NCI-H187 (cell line): ENCODE results near the gene TSPAN31.
"Not testable (repeated sequence)": the region's sequence is repeated elsewhere in the genome, so short reads cannot be mapped to it uniquely, and the experiment has no call there.

Experiments
- DNase-seq, 2 experiments: peaks; one replicate each; lab custom pipeline; 2025; lab: John Stamatoyannopoulos, UW

TSPAN31 gene, protein sequence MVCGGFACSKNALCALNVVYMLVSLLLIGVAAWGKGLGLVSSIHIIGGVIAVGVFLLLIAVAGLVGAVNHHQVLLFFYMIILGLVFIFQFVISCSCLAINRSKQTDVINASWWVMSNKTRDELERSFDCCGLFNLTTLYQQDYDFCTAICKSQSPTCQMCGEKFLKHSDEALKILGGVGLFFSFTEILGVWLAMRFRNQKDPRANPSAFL

GRCh38 chr12:57744777-57745484 is at the start of gene TSPAN31:
Gene TSPAN31, plus strand, starts transcription at chr12:57745039. Its CDS starts 116 bp downstream, at chr12:57745155.
- DNase-seq, result peak; percentile 65 to 68

GRCh38 chr12:57695770-57696432 is 48.9 kb upstream of the TSPAN31 start:
- no peak for DNase-seq

GRCh38 chr12:57697076-57697475 is 47.8 kb upstream of the TSPAN31 start:
- DNase-seq, result no peak

DNA sequence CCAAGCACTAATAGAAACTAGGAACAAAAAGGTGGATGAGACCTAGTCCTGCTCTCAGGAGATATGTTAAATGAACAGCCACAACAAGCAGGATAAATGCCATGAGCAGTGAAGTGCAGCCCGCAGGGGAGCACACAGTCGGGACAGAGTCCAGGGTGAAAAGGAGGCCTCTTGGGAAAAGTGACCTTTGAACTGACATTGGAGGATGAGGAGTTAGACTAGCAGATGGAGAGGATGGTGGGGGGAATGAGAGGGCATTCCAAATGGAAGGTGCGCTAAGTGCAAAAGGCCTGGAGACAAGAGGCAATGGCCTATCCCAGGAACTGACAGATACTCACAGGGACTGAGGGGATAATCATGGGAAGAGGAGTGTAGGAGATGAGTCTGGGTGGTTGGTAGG is 46.4 kb upstream of the TSPAN31 start:
- DNase-seq, result no peak

GRCh38 chr12:57700317-57700716 is 44.5 kb upstream of the TSPAN31 start:
- DNase-seq, result no peak

GRCh38 chr12:57707250-57707649 is 37.6 kb upstream of the TSPAN31 start:
- no peak for DNase-seq

- no peak for DNase-seq
Observed at GRCh38 chr12:57708296-57708695, 36.5 kb upstream of the TSPAN31 start.

- DNase-seq, result no peak
Observed at GRCh38 chr12:57712701-57713100, 32.1 kb upstream of the TSPAN31 start.

DNA sequence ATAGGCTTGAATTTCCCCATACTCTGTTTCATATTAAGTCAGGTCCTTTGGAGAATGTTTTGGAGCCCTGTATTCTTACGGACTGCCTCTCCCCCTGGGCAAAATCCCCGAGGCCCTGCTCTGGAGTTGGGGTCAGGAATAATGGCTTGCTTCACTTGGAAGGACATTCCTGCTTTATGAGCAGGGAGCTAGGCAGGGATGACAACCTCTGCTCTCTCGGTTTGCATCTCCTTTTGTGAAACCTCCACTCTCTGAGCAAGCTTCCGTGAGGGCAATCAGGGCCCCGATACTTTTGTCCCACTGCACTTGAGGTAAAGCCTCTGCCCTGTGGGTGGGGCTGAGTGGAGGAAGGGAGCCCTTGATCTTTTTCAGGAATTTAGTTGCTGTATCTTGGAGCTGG is 31.6 kb upstream of the TSPAN31 start:
- no peak for DNase-seq

GRCh38 chr12:57715036-57715748 is 29.6 kb upstream of the TSPAN31 start:
- DNase-seq, result not testable (repeated sequence)

GRCh38 chr12:57715786-57716185 is 29.1 kb upstream of the TSPAN31 start:
- no peak for DNase-seq

DNA sequence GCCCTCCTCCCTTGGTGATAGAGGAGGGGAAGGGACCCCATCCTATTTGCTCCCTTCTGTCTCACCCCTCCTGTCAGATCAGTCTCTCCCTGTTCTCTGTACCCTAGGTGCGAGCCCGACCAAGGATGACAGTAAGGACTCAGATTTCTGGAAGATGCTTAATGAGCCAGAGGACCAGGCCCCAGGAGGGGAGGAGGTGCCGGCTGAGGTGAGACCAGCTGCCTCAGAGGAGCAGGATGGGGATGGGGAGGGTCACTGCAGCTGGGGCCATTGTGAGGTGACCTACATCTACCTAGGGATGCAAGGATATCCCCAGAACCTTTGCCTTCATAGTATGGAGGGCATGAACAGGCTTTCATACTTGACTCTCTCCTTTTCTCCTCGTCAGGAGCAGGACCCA is 28.5 kb upstream of the TSPAN31 start:
- DNase-seq, result no peak

DNA sequence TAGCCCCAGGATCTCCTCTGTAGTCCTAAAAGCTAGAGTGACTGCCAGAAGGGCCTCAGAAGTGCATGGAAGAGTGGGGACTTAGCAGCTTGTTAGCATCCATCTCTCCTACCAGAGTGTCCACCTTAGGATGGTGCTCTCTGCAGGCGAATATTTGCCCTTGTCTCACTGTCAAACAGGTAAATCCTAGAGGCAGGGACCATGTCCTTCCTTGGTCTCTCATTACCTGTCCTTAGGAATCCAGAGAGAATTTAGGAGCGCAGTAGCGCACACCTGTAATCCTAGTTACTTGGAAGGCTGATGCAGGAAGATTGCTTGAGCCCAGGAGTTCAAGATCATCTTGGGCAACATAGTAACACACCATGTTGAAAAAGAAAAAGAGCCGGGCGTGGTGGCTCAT is 27.7 kb upstream of the TSPAN31 start:
- DNase-seq, result no peak

- no peak for DNase-seq
Observed at GRCh38 chr12:57717846-57718640, 26.8 kb upstream of the TSPAN31 start.

DNA sequence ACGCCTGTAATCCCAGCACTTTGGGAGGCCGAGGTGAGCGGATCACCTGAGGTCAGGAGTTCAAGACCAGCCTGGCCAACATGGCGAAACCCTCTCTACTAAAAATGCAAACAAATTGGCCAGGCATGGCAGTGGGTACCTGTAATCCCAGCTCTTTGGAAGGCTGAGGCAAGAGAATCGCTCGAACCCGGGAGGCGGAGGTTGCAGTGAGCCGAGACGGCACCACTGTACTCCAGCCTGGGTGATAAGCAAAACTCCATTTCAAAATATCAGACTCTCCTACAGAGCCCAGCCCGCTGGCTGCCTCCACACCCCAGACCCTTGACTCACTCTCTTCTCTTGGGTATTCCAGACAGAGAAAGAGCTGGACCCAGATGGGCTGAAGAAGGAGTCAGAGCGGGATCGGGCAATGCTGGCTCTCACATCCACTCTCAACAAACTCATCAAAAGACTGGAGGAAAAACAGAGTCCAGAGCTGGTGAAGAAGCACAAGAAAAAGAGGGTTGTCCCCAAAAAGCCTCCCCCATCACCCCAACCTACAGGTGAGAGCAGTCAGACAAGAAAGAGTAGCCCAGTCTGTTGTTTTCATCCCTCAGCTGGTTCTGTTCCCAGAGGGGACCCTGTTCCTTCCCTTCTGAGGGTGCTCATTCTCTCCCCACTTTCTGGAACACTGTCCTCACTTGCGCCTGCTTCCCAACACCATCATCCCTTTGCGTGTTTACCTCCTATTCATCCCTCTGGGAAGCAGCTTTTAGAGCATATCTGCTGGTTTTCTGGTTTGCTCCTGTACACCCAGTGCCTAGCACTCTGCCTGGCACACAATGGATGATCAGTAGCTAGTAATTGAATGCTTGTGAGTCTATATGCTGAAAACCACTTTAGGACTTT is 26.0 kb upstream of the TSPAN31 start:
- DNase-seq, result no peak

GRCh38 chr12:57719777-57720605 is 24.8 kb upstream of the TSPAN31 start:
- no peak for DNase-seq

- no peak for DNase-seq
Observed at GRCh38 chr12:57720606-57721595, 23.9 kb upstream of the TSPAN31 start.

- not testable (repeated sequence) for DNase-seq
Observed at GRCh38 chr12:57721846-57722608, 22.8 kb upstream of the TSPAN31 start.
